ENCODE data around the gene TRDN. TPM values are rescaled to one million over a fixed set of nuclear protein-coding genes. Genes with fewer than 3 reads are reported as not detected.

Gene TRDN
- total and polyA plus RNA-seq, 4 donors = 0.04 to 0.11 (median 0.05) TPM; not detected in 1

- ATAC-seq (ENCODE audit: insufficient read depth, low FRiP score) (no peak), DNase-seq (no peak)
- Histone ChIP-seq H3K27ac (ENCODE audit: low read depth in 1 of 2, low read length in 1 of 2) (no peak overlapping the region), H3K9ac (ENCODE audit: insufficient read depth in 1 of 2, low read length in 2 of 2) (no peak overlapping the region), H3K9me3 (ENCODE audit: control insufficient read depth in 4 of 4, insufficient read depth in 3 of 4, low read length in 3 of 4) (peaks cover 0 to 2% (median 0%) of the 10 kb centered on the region in 4 donors), H3K4me3 (no peak overlapping the region), H3K27me3 (ENCODE audit: control insufficient read depth in 3 of 3, insufficient read depth in 3 of 3, low read length in 2 of 3) (no peaks in the 10 kb centered on the region), H3K36me3 (ENCODE audit: control insufficient read depth in 4 of 4, insufficient read depth in 4 of 4, low read length in 4 of 4) (no peaks in the 10 kb centered on the region), H3K4me1 (ENCODE audit: control insufficient read depth in 5 of 5, insufficient read depth in 5 of 5, low read length in 5 of 5) (no peaks in the 10 kb centered on the region)
- WGBS, 2 donors = 48 to 76% methylated on average over 1 of the region's 1 CpG
- no peak for TF ChIP-seq CTCF (IDR thresholded peaks at IDR 0.05; ENCODE audit: control extremely low read depth, extremely low read depth)
Observed at GRCh38 chr6:123648020-123648580, 11.3 kb upstream of the TRDN start.

- WGBS, 2 donors = 52 to 54% methylated on average over 1 of the region's 1 CpG
- no peaks in the 10 kb centered on the region for H3K27me3 ChIP-seq (ENCODE audit: control insufficient read depth in 3 of 3, insufficient read depth in 3 of 3, low read length in 2 of 3)
- peaks cover 0 to 2% (median 0%) of the 10 kb centered on the region in 5 donors for H3K4me1 ChIP-seq (ENCODE audit: control insufficient read depth in 5 of 5, insufficient read depth in 5 of 5, low read length in 5 of 5)
- TF ChIP-seq CTCF (IDR thresholded peaks at IDR 0.05; ENCODE audit: control extremely low read depth, extremely low read depth) = no peak
- H3K9ac ChIP-seq (ENCODE audit: insufficient read depth in 1 of 2, low read length in 2 of 2) = no peak overlapping the region
- H3K9me3 ChIP-seq (ENCODE audit: control insufficient read depth in 4 of 4, insufficient read depth in 3 of 4, low read length in 3 of 4) = no peaks in the 10 kb centered on the region
- H3K27ac ChIP-seq (ENCODE audit: low read depth in 1 of 2, low read length in 1 of 2) = no peak overlapping the region
- H3K36me3 ChIP-seq (ENCODE audit: control insufficient read depth in 4 of 4, insufficient read depth in 4 of 4, low read length in 4 of 4) = no peaks in the 10 kb centered on the region
- H3K4me3 ChIP-seq = no peak overlapping the region
- ATAC-seq (ENCODE audit: insufficient read depth, low FRiP score) = no peak
- no peak for DNase-seq
Observed at GRCh38 chr6:123641497-123641896, 4.7 kb upstream of the TRDN start.

GRCh38 chr6:123640567-123641187 lies 3.9 kb upstream of the TRDN start:
- no peak for TF ChIP-seq CTCF (IDR thresholded peaks at IDR 0.05; ENCODE audit: control extremely low read depth, extremely low read depth)
- H3K4me1 ChIP-seq (ENCODE audit: control insufficient read depth in 5 of 5, insufficient read depth in 5 of 5, low read length in 5 of 5) = peaks cover 0 to 2% (median 0%) of the 10 kb centered on the region in 5 donors
- H3K27ac ChIP-seq (ENCODE audit: low read depth in 1 of 2, low read length in 1 of 2) = peak overlapping the region in 1 of 2 donors; percentile 78
- H3K36me3 ChIP-seq (ENCODE audit: control insufficient read depth in 4 of 4, insufficient read depth in 4 of 4, low read length in 4 of 4) = no peaks in the 10 kb centered on the region
- no peaks in the 10 kb centered on the region for H3K27me3 ChIP-seq (ENCODE audit: control insufficient read depth in 3 of 3, insufficient read depth in 3 of 3, low read length in 2 of 3)
- 81 to 84% methylated on average over 6 of the region's 6 CpGs for WGBS, 2 donors
- DNase-seq = no peak
- ATAC-seq (ENCODE audit: insufficient read depth, low FRiP score) = no peak
- no peak overlapping the region for H3K9ac ChIP-seq (ENCODE audit: insufficient read depth in 1 of 2, low read length in 2 of 2)
- H3K9me3 ChIP-seq (ENCODE audit: control insufficient read depth in 4 of 4, insufficient read depth in 3 of 4, low read length in 3 of 4) = no peaks in the 10 kb centered on the region
- H3K4me3 ChIP-seq = no peak overlapping the region

Measured in lung (tissue), 12 donors.